Ectodermal cell (in vitro differentiated cells): ENCODE measurements around the gene INSC.

Source experiments
- H3K27ac ChIP-seq: 2 replicates; pipeline ENCODE4 v1.7.0; 2013; ENCODE audit warnings: mild to moderate bottlenecking, low read depth, low read length; ENCODE audit not compliant: insufficient read depth, poor library complexity, severe bottlenecking
- H3K27me3 ChIP-seq: 2 replicates; pipeline ENCODE4 v1.7.0; 2013; ENCODE audit warnings: mild to moderate bottlenecking, low read length; ENCODE audit not compliant: insufficient read depth, control insufficient read depth, poor library complexity, severe bottlenecking
- H3K36me3 ChIP-seq: one replicate; pipeline ENCODE4 v1.7.0; 2013; ENCODE audit warnings: low read length; ENCODE audit not compliant: control insufficient read depth, insufficient read depth
- H3K4me1 ChIP-seq: one replicate; pipeline ENCODE4 v1.7.0; 2013; ENCODE audit warnings: low read length; ENCODE audit not compliant: control insufficient read depth, insufficient read depth
- H3K4me3 ChIP-seq: 2 replicates; pipeline ENCODE4 v1.7.0; 2013; ENCODE audit warnings: low read depth, low read length, control low read depth; ENCODE audit not compliant: insufficient read depth
- H3K9me3 ChIP-seq: 2 replicates; pipeline ENCODE4 v1.7.0; 2013; ENCODE audit warnings: mild to moderate bottlenecking, low read length, moderate library complexity; ENCODE audit not compliant: control insufficient read depth
- WGBS, 2 experiments: methylation state at CpG; one replicate each; pipeline ENCODE4 v1.1.7; 2013; ENCODE audit warnings: missing lambda C conversion rate in 2 of 2; 5-methylcytosine and 5-hydroxymethylcytosine counted together

Gene INSC

DNA sequence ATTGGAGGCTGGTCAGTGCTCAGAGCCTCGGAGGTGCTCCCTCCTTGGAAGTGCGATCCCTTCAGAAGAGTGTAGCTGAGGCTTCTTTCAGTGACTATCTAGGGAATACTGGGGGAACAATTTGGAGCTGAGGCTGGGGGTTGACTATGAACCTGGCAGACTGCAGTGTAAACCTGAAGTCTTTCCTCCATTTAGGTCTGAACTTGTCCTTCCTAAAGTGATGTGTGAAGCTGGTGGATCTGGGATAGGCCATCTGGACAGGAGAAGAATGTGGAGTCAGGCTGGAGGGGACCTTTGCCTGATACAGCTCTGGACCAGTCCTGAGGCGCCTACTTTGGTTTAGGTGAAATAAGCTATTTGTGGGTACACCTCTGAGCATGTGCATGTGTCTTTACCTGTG, 3.5 kb upstream of the INSC start:
- Histone ChIP-seq H3K9me3 (no peaks in the 10 kb centered on the region), H3K27me3 (peaks cover 34% of the 10 kb centered on the region), H3K4me1 (no peaks in the 10 kb centered on the region), H3K4me3 (no peak overlapping the region), H3K36me3 (no peaks in the 10 kb centered on the region), H3K27ac (no peak overlapping the region)
- 95 to 96% methylated on average over 3 of the region's 3 CpGs for WGBS, 2 experiments

DNA sequence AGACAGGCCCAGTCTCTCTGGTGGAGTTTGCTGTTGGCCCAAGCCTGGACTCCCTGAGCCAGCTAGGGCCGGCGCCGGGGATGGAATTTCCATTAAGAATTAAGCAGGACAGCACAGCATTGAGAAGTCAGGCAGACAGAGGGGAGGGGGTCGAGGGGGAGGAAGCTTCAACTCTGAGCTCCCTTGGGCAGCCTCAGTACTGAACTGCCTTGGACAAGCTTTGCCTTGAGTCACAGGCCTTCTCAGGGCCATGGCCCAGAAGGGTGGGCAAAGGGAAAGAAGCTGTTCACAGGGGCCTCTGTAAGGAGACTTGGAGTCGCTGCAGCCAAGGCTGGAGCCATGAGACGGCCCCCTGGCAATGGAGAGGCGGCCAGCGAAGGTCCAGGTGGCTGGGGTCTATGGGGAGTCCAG, 2.6 kb upstream of the INSC start:
- Histone ChIP-seq H3K4me3 (no peak overlapping the region), H3K4me1 (no peaks in the 10 kb centered on the region), H3K36me3 (no peaks in the 10 kb centered on the region), H3K27me3 (peaks cover 37% of the 10 kb centered on the region), H3K27ac (no peak overlapping the region), H3K9me3 (no peaks in the 10 kb centered on the region)
- 89% methylated on average over 8 of the region's 8 CpGs for WGBS, 2 experiments

DNA sequence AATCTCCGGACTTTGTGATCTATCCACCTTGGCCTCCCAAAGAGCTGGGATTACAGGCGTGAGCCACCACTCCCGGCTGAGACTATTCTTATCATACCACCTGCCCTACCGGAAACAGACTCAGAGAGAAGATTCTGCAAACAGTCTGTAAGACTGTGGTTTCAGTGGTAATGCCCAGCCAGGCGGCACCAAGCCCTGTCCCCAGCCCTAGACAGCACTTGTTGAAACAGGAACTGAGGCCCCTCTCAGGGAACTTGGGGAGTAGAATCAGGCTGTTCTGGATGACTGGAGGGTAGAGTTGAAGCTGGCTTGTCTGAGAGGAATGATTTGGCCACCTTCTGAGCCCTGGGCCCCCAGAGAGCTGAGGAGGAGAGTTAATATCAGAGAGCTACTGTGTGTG, 1.3 kb upstream of the INSC start:
- Histone ChIP-seq H3K36me3 (no peaks in the 10 kb centered on the region), H3K27ac (no peak overlapping the region), H3K4me1 (no peaks in the 10 kb centered on the region), H3K9me3 (no peaks in the 10 kb centered on the region), H3K4me3 (no peak overlapping the region), H3K27me3 (peaks cover 37% of the 10 kb centered on the region)
- WGBS, 2 experiments, result 92 to 94% methylated on average over 5 of the region's 5 CpGs

DNA sequence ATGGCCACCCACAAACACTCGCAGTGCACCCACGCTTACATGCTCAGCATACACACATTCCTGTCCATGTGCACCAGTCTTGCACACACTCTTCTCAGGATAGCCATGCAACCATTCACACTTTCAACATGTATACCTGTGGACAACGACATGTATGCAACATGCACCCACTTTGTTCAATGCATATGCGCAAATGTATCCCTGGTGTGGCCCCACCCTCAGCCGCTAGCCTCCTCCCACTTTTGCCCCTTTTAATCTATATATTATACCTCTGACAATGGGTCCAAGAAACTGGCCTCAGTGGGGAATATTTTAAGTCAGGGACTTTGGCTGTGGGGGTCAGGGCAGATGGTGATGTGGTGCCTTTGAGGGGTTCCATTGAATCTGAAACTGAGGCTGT, 963 bp downstream of the INSC start:
- no peaks in the 10 kb centered on the region for H3K4me1 ChIP-seq
- H3K27me3 ChIP-seq, result peaks cover 37% of the 10 kb centered on the region
- WGBS, 2 experiments, result 91 to 92% methylated on average over 5 of the region's 5 CpGs
- H3K27ac ChIP-seq, result no peak overlapping the region
- H3K4me3 ChIP-seq, result no peak overlapping the region
- no peaks in the 10 kb centered on the region for H3K36me3 ChIP-seq
- H3K9me3 ChIP-seq, result no peaks in the 10 kb centered on the region

DNA sequence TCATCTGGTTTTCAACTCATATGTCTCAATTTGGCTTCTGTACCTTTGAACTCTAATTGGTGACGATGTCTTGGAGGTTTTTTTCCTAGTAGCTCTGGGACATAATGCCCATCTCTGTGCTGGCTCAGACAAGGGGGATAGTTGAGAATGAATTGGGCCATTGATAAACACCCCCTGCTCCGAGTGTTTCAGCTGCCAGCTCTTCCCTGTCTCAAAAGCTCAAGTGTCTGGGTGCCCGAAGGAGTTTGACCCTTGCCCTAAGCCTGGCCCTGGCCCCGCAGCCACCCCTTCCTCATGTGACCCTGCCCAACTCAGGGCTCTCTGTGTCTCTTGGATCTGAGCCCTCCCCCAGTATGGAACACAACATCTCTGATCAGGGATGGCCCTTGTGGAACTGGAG, 3.0 kb downstream of the INSC start:
- H3K27ac ChIP-seq, result no peak overlapping the region
- peaks cover 36% of the 10 kb centered on the region for H3K27me3 ChIP-seq
- no peak overlapping the region for H3K4me3 ChIP-seq
- H3K4me1 ChIP-seq, result no peaks in the 10 kb centered on the region
- no peaks in the 10 kb centered on the region for H3K9me3 ChIP-seq
- no peaks in the 10 kb centered on the region for H3K36me3 ChIP-seq
- WGBS, 2 experiments, result 89% methylated on average over 4 of the region's 4 CpGs

DNA sequence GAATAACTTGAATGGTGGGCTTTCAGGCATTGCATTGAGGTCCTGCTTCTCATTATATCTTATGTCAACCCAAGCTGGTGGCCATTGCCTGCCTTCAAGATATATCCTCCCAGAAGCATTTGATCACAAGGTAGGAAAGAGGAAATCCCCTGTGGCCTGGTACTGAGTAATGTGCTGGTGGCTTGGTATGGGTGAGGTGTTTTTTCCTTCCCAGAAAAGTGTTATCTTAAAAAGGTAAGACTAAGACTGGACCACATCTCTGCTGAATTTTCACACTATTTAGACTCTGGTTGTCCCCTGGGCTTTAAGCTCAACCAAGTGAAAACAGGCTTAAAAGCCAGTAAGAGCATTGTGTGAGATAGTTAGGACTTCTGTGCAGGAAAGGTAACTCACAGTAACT, 3.7 kb downstream of the INSC start:
- Histone ChIP-seq H3K36me3 (no peaks in the 10 kb centered on the region), H3K9me3 (no peaks in the 10 kb centered on the region), H3K27ac (no peak overlapping the region), H3K27me3 (peaks cover 29% of the 10 kb centered on the region), H3K4me3 (no peak overlapping the region), H3K4me1 (no peaks in the 10 kb centered on the region)

DNA sequence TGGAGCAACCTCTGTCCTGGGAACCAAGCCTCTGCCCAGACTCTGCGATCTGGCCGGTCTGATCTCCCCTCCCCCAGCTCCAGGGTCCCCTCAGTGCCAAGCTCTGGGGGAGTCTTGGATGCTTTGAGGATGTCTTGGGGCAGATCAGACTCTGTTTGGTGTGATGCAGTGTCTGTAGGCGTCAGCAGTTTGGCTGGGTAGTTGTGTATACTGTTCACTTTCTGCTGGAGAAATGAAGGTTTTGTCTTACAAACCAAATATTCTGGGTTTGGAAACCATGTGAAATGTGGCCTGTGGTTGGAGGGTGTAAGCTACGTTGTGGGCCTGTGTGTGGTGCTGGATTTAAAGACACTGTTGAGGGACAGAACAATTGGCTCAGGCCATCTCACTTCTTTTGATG, 4.6 kb downstream of the INSC start:
- WGBS, 2 experiments, result 89 to 95% methylated on average over 4 of the region's 4 CpGs
- Histone ChIP-seq H3K27ac (no peak overlapping the region), H3K9me3 (no peaks in the 10 kb centered on the region), H3K36me3 (no peaks in the 10 kb centered on the region), H3K4me1 (peaks cover 4% of the 10 kb centered on the region), H3K27me3 (peaks cover 20% of the 10 kb centered on the region), H3K4me3 (no peak overlapping the region)

DNA sequence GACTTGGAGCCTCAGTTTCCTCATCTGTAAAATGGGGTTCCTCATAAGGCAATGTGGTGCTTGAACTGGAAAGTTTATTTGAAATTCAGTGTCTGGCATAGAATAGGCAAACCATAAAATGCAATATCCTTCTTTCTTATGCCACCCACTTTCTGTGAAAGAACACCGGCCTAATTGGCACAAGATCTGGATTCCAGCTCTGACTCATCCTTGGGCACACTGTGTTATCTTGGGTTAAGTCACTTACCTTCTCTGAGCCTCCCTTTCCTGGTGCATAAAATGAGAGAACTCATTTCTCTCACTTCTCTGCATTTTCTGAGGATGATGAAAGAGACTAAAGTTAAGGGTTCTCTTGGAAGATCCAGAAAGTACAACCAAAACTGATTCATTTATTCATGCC, 5.1 kb downstream of the INSC start:
- 92 to 100% methylated on average over 1 of the region's 1 CpG for WGBS, 2 experiments
- no peak overlapping the region for H3K27ac ChIP-seq
- H3K36me3 ChIP-seq, result no peaks in the 10 kb centered on the region
- H3K27me3 ChIP-seq, result peaks cover 16% of the 10 kb centered on the region
- no peak overlapping the region for H3K4me3 ChIP-seq
- H3K4me1 ChIP-seq, result peaks cover 4% of the 10 kb centered on the region
- H3K9me3 ChIP-seq, result no peaks in the 10 kb centered on the region

DNA sequence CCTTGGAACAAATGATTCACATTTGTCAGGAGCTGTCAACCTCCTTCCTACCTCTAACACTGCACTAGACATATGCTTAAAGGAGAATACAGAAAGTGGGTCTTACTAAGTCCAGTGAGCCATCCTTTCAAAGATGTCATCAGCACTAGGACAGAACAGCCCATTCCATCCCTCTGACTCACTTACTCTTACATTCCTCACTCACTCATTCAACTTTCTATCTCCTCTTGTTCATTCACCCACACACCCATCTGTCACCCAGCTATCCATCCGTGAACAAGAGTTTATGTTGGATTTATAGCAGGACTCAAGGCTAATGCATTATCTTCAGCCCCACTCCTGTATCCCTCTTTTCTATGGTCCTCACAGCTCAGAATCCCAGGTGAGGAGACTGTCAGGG, 9.1 kb downstream of the INSC start:
- Histone ChIP-seq H3K4me3 (no peak overlapping the region), H3K4me1 (peaks cover 4% of the 10 kb centered on the region), H3K9me3 (no peaks in the 10 kb centered on the region), H3K27me3 (no peaks in the 10 kb centered on the region), H3K27ac (no peak overlapping the region), H3K36me3 (no peaks in the 10 kb centered on the region)
- WGBS, 2 experiments, result 90 to 100% methylated on average over 1 of the region's 1 CpG

DNA sequence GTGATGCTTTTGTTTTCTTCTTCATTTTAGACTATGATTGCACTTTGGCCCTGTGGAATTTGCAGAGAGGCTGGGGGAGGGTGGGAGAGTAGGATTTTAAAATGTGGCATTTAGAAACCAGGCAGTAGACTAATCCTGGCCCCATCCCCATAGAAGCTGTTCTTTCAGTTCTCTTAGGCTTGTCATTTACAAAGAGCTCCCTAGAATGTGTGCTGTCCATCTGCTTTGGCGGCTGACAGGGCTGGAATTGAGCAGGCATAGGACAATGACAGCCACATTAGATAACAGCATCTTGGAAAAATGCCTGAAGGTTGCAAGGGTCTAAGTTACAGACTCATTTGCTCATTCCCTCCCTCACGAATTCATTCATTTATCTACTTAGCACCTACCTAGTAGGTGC, 9.8 kb downstream of the INSC start:
- 86 to 92% methylated on average over 2 of the region's 2 CpGs for WGBS, 2 experiments
- H3K4me1 ChIP-seq, result peaks cover 4% of the 10 kb centered on the region
- H3K9me3 ChIP-seq, result no peaks in the 10 kb centered on the region
- H3K36me3 ChIP-seq, result no peaks in the 10 kb centered on the region
- no peak overlapping the region for H3K4me3 ChIP-seq
- H3K27me3 ChIP-seq, result no peaks in the 10 kb centered on the region
- H3K27ac ChIP-seq, result no peak overlapping the region

DNA sequence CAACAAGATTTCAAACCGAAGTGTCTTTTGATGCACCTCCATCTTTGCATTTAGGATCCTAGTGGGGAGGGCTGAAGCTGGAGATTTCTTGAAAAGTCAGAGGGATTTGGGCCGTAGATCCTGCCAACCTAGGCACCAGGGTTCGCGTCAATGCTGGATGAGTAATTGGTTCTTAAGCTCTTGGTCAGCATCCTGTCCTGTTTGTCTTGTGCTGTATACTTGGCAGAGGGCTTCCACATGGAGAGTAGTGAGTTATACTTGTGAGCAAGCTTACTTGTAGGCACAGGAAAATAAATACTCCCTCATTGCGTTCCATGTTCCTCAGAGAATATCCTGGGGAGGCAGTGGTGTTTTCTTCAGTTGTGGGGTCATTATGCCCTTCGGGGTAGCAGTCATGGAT, 12.6 kb downstream of the INSC start:
- H3K27me3 ChIP-seq, result no peaks in the 10 kb centered on the region
- 93 to 94% methylated on average over 6 of the region's 6 CpGs for WGBS, 2 experiments
- H3K9me3 ChIP-seq, result no peaks in the 10 kb centered on the region
- H3K4me1 ChIP-seq, result peaks cover 4% of the 10 kb centered on the region
- no peak overlapping the region for H3K4me3 ChIP-seq
- H3K36me3 ChIP-seq, result no peaks in the 10 kb centered on the region
- no peak overlapping the region for H3K27ac ChIP-seq
